Stimulated activated naive CD8-positive, alpha-beta T cell treated with anti-CD3 and anti-CD28 coated beads, Interleukin-15, amount 100 ng/mL, for 72 hours (primary cell): ENCODE results near the gene OSBPL9.
"Not testable (repeated sequence)": the region's sequence is repeated elsewhere in the genome, so short reads cannot be mapped to it uniquely, and the experiment has no call there.

Experiments used
- ATAC-seq: fragments of 150-1000 bp; cut with Tn5 transposase; 2 replicates; pipeline ENCODE4 v1.10.0; 2021; ENCODE audit warnings: mild to moderate bottlenecking, moderate library complexity
- DNase-seq, 2 donors: peaks; one replicate each; pipeline ENCODE4 v3.0.0; 2021 to 2022
- H3K27ac Mint-ChIP-seq, 2 donors: one replicate each; pipeline ENCODE4 v1.8.0; 2022; ENCODE audit warnings: mild to moderate bottlenecking in 2 of 2, mixed read lengths in 2 of 2, moderate library complexity in 2 of 2
- H3K27me3 Mint-ChIP-seq: one replicate; pipeline ENCODE4 v1.8.0; 2022; ENCODE audit warnings: mixed read lengths
- H3K4me1 Mint-ChIP-seq: one replicate; pipeline ENCODE4 v1.8.0; 2022; ENCODE audit warnings: mild to moderate bottlenecking, mixed read lengths
- H3K4me3 Mint-ChIP-seq, 2 donors: one replicate each; pipeline ENCODE4 v1.8.0; 2022; ENCODE audit warnings: mild to moderate bottlenecking in 2 of 2, mixed read lengths in 2 of 2, moderate library complexity in 1 of 2
- H3K9me3 Mint-ChIP-seq, 2 donors: one replicate each; pipeline ENCODE4 v1.8.0; 2022; ENCODE audit warnings: mixed read lengths in 2 of 2

OSBPL9 gene

GRCh38 chr1:51693419-51694155 is 76.7 kb downstream of the OSBPL9 start:
- Mint-ChIP-seq H3K27me3 (no peaks in the 10 kb centered on the region), H3K4me1 (peaks cover 10% of the 10 kb centered on the region), H3K4me3 (no peak overlapping the region), H3K27ac (no peak overlapping the region), H3K9me3 (no peaks in the 10 kb centered on the region)
- DNase-seq (no peak), ATAC-seq (no peak)

DNA sequence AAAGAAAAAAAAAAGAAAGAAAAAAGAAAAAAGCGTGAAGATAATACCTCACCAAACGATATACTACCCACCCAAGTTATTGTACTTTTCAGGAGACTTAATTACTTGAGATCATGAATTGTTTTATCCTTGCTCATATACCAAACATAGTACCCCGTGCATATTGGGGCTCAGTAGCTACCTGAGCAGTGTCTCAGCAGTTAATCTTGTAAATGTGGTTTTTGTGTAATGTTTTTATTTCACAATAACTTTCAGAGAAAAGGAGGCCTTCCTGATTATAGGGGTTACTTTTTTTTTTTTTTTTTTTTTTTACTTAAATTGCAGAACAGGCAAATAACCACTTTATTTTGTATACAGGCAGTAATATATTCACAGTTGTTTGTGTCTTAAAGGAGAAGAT is 80.3 kb downstream of the OSBPL9 start:
- no peak overlapping the region for H3K4me3 Mint-ChIP-seq
- H3K4me1 Mint-ChIP-seq = no peaks in the 10 kb centered on the region
- H3K27me3 Mint-ChIP-seq = no peaks in the 10 kb centered on the region
- ATAC-seq (no peak), DNase-seq (no peak)
- H3K27ac Mint-ChIP-seq = peak overlapping the region in 1 of 2 donors; percentile 68
- H3K9me3 Mint-ChIP-seq = no peaks in the 10 kb centered on the region

GRCh38 chr1:51699391-51699790 is 82.5 kb downstream of the OSBPL9 start:
- H3K27me3 Mint-ChIP-seq = no peaks in the 10 kb centered on the region
- no peak overlapping the region for H3K4me3 Mint-ChIP-seq
- H3K27ac Mint-ChIP-seq = no peak overlapping the region
- ATAC-seq = no peak
- no peaks in the 10 kb centered on the region for H3K4me1 Mint-ChIP-seq
- DNase-seq = no peak
- H3K9me3 Mint-ChIP-seq = no peaks in the 10 kb centered on the region

DNA sequence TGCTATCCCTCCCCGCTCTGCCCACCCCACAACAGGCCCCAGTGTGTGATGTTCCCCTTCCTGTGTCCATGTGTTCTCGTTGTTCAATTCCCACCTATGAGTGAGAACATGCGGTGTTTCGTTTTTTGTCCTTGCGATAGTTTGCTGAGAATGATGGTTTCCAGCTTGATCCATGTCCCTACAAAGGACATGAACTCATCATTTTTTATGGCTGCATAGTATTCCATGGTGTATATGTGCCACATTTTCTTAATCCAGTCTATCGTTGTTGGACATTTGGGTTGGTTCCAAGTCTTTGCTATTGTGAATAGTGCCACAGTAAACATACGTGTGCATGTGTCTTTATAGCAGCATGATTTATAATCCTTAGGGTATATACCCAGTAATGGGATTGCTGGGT is 84.9 kb downstream of the OSBPL9 start:
- H3K4me1 Mint-ChIP-seq, ATAC-seq, H3K27ac Mint-ChIP-seq, H3K9me3 Mint-ChIP-seq, H3K27me3 Mint-ChIP-seq, DNase-seq, H3K4me3 Mint-ChIP-seq: not testable (repeated sequence)

DNA sequence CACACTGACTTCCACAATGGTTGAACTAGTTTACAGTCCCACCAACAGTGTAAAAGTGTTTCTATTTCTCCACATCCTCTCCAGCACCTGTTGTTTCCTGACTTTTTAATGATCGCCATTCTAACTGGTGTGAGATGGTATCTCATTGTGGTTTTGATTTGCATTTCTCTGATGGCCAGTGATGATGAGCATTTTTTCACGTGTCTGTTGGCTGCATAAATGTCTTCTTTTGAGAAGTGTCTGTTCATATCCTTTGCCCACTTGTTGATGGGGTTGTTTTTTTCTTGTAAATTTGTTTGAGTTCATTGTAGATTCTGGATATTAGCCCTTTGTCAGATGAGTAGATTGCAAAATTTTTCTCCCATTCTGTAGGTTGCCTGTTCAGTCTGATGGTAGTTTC is 85.3 kb downstream of the OSBPL9 start:
- H3K4me3 Mint-ChIP-seq, ATAC-seq, H3K27ac Mint-ChIP-seq, DNase-seq, H3K4me1 Mint-ChIP-seq, H3K27me3 Mint-ChIP-seq, H3K9me3 Mint-ChIP-seq: not testable (repeated sequence)

DNA sequence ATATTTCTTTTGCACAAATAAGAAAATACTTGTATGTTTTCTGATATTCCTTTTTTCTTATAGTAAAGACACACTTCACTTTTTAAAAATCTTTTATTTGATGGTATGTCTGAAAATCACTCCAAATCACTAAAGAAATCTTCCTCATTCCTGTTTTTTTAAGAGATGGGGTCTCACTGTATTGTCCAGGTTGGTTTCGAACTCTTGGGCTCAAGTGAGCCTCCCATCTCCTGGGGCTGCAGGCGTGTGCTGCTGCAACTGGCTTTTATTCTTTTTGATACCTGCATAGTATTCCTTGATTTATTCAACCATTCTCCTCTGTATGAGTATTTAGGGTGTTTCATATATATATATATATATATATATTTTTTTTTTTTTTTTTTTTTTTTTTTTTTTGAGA is 88.1 kb downstream of the OSBPL9 start:
- Mint-ChIP-seq H3K27ac (no peak overlapping the region), H3K4me3 (no peak overlapping the region), H3K27me3 (no peaks in the 10 kb centered on the region), H3K9me3 (no peaks in the 10 kb centered on the region), H3K4me1 (peaks cover 5% of the 10 kb centered on the region)
- ATAC-seq (no peak), DNase-seq (no peak)

DNA sequence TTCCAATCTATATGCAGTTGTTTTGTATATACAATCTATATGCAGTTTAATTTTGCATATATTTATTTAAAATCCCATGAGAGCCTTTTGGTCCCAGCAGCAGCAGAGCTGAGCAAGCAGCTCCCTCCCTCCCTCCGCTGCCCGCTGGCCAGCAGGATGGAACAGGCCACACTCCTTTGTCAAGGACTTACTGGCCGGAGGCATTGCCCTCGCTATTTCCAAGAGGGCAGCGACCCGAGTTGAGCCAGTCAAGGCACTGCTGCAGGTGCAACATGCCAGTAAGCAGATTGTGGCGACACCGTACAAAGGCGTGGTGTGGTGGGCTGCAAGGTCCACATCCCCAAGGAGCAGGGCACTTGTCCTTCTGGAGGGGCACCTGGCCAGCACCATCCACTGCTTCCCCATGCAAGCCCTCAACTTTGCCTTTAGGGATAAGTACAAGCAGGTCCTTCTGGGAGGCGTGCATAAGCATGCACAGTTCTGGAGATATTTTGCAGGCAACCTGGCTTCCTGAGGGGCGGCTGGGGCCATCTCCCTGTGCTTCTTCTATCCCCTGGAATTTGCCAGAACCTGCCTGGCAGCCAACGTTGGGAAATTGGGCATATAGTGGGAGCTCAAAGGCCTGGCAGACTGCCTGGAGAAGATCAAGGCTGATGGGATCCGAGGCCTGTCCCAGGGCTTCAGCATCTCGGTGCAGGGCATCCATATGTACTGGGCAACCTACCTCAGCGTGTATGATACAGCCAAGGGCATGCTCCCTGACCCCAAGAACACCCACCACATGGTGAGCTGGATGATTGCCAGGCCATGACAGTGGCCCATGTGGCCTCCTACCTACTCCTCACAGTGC is 92.2 kb downstream of the OSBPL9 start:
- no peak for DNase-seq
- no peak for ATAC-seq
- H3K9me3 Mint-ChIP-seq = no peaks in the 10 kb centered on the region

GRCh38 chr1:51709951-51710350 is 93.1 kb downstream of the OSBPL9 start:
- Mint-ChIP-seq H3K9me3 (no peaks in the 10 kb centered on the region), H3K27me3 (no peaks in the 10 kb centered on the region), H3K4me1 (peaks cover 22% of the 10 kb centered on the region), H3K27ac (no peak overlapping the region), H3K4me3 (no peak overlapping the region)
- DNase-seq (no peak), ATAC-seq (no peak)

More for the DNA sequence above, 92.2 kb downstream of the OSBPL9 start:
- H3K27ac Mint-ChIP-seq = no peak overlapping the region
- H3K4me1 Mint-ChIP-seq = peaks cover 14% of the 10 kb centered on the region
- H3K4me3 Mint-ChIP-seq = no peak overlapping the region
- no peaks in the 10 kb centered on the region for H3K27me3 Mint-ChIP-seq

- no peaks in the 10 kb centered on the region for H3K9me3 Mint-ChIP-seq
- H3K27me3 Mint-ChIP-seq = no peaks in the 10 kb centered on the region
Observed at GRCh38 chr1:51712590-51712989, 95.7 kb downstream of the OSBPL9 start.

DNA sequence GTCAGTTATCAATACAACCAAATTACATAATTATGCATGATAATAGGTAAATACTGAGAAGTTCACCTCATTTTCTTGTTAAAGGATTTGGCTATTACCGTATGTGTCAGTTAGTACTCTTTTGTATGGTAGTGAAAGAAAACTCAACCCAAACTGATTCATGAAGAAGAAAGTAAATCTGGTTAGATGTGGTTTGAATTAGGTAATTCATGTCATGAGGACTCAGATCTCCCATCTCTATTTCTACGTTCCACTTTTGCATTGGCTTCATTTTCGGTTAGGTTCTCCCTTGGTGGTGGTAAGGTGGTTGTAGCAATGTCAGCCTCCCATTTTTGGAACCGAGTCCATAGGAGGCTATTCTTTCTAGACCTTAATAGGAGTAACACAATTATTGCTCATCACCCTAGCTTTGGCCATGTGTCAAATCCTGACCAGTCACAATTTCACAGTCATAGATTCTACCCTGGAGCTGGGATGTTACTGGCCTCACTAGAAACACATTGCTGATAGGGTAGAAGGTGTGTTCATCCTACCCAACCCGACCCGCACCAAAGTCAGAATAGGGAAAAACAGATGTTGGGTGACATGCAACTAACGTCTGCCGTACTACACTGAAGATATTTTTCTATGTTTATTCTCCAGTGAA is 97.6 kb downstream of the OSBPL9 start:
- no peak for DNase-seq
- Mint-ChIP-seq H3K27ac (no peak overlapping the region), H3K4me1 (peaks cover 33% of the 10 kb centered on the region), H3K9me3 (no peaks in the 10 kb centered on the region), H3K27me3 (no peaks in the 10 kb centered on the region), H3K4me3 (no peak overlapping the region)
- ATAC-seq = peak; percentile 95

More at GRCh38 chr1:51712590-51712989, 95.7 kb downstream of the OSBPL9 start:
- DNase-seq (no peak), ATAC-seq (no peak)
- Mint-ChIP-seq H3K27ac (no peak overlapping the region), H3K4me1 (peaks cover 30% of the 10 kb centered on the region), H3K4me3 (no peak overlapping the region)

DNA sequence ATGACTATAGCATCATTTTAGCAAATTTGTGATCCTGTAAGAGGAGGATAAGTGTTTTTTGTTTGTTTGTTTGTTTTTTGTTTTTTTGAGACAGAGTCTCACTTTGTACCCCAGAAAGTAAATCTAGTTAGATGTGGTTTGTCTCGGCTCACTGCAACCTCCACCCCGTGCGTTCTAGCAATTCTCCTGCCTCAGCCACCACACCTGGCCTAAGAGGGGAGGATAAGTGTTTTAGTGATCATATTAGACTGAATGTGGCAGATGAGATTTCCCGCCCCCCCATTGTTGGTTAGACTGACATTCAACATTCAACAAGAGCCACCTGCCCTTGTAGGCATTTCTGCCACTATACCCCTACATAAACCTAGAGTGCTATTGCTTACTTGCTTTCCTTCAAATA is 98.5 kb downstream of the OSBPL9 start:
- ATAC-seq (no peak), DNase-seq (no peak)
- Mint-ChIP-seq H3K4me1 (peaks cover 33% of the 10 kb centered on the region), H3K27me3 (no peaks in the 10 kb centered on the region), H3K27ac (no peak overlapping the region), H3K9me3 (no peaks in the 10 kb centered on the region), H3K4me3 (no peak overlapping the region)

GRCh38 chr1:51716746-51717145 is 99.9 kb downstream of the OSBPL9 start:
- no peaks in the 10 kb centered on the region for H3K9me3 Mint-ChIP-seq
- no peak overlapping the region for H3K4me3 Mint-ChIP-seq
- no peak overlapping the region for H3K27ac Mint-ChIP-seq
- H3K27me3 Mint-ChIP-seq = no peaks in the 10 kb centered on the region
- no peak for ATAC-seq
- H3K4me1 Mint-ChIP-seq = peaks cover 33% of the 10 kb centered on the region
- DNase-seq = no peak

- DNase-seq = no peak
- no peaks in the 10 kb centered on the region for H3K27me3 Mint-ChIP-seq
- no peak for ATAC-seq
- H3K9me3 Mint-ChIP-seq = no peaks in the 10 kb centered on the region
- H3K27ac Mint-ChIP-seq = no peak overlapping the region
- no peak overlapping the region for H3K4me3 Mint-ChIP-seq
- H3K4me1 Mint-ChIP-seq = peaks cover 33% of the 10 kb centered on the region
Observed at GRCh38 chr1:51717842-51718241, 101.0 kb downstream of the OSBPL9 start.

GRCh38 chr1:51719146-51719545 is 102.3 kb downstream of the OSBPL9 start:
- H3K4me3 Mint-ChIP-seq = no peak overlapping the region
- H3K4me1 Mint-ChIP-seq = peaks cover 24% of the 10 kb centered on the region
- ATAC-seq (no peak), DNase-seq (no peak)
- no peaks in the 10 kb centered on the region for H3K9me3 Mint-ChIP-seq
- H3K27me3 Mint-ChIP-seq = no peaks in the 10 kb centered on the region
- no peak overlapping the region for H3K27ac Mint-ChIP-seq

DNA sequence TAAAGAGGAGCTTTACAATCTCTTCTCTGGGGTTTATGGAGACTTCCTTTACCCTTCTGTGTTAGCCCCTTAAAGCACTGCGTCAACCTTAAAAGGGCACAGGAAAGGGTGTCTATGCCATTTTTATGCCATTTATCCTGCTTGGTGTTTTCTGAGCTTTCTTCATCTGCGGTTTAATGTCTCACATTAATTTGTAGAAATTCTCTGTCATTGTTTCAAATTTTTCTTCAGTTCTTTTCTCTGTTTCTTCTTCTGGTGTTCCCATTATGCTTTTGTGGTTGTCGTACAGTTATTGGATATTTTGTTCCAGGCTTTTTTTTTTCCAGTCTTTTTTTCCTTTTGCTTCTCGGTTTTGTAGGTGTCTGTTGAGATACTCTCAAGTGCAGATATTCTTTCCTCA is 107.9 kb downstream of the OSBPL9 start:
- ATAC-seq (no peak), DNase-seq (no peak)
- Mint-ChIP-seq H3K9me3 (no peaks in the 10 kb centered on the region), H3K27ac (peak overlapping the region in 1 of 2 donors; percentile 85), H3K27me3 (no peaks in the 10 kb centered on the region), H3K4me3 (no peak overlapping the region), H3K4me1 (peaks cover 18% of the 10 kb centered on the region)

DNA sequence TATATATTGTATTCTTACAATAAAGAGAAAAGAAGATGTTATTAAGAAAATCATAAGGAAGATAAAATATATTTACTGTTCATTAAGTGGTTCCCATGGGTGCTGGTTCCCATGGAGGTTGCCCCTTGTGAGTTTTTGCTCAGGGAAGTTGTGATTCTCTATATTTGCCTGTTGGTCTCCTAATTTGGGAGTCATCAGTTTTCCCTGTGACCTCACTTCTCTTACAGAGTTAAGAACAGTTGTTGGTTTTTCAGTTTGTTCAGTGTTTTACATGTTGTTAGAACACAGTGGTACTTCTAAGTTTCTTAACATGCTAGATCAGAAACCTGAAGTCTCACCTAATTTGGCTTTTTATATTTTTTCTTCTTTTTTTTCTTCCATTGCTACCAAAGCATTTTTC is 109.2 kb downstream of the OSBPL9 start:
- ATAC-seq (no peak), DNase-seq (no peak)
- Mint-ChIP-seq H3K27ac (no peak overlapping the region), H3K27me3 (no peaks in the 10 kb centered on the region), H3K9me3 (no peaks in the 10 kb centered on the region), H3K4me1 (peaks cover 27% of the 10 kb centered on the region), H3K4me3 (no peak overlapping the region)
